Measurements from ENCODE around the gene CAMKMT.

Gene CAMKMT

DNA sequence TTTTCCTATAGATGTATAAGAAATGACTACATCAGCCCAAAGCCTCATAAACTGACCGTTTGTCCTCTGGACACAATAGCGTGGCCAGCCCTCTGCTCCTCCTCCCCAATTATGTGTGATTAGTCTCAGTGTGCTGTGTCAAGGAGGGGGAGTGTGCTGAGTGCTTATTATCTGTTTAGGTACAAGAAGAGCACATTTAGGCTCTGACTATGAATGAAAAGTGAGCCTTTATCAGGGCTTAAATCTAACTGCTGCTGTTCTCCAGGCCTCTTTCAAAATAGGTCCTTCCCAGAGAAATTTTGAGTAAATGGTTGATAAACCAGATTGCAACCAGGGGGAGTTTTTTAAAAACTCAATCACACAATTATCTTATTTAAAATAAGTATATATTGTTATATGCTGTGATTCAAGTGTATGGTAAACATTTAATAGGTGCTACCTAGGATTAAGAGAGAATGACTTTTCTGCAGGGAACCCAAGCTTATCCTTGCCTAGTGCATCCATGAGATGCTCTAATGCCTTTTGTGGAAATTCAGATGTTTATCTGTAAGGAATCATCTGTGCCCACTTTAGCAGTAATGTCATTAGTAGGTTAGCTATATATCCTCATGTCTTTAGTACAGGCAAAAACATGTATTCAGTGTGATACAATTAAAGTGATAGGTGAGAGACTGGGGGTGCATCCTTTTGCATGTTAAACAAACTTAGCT lies 411.1 kb downstream of the CAMKMT start:
- Histone ChIP-seq H4K20me1 (ENCODE audit: insufficient read depth, low read length) (no peaks in the 10 kb centered on the region), H3K27ac (ENCODE audit: low read depth, low read length, poor library complexity, severe bottlenecking) (no peak overlapping the region), H3K27me3 (ENCODE audit: insufficient read depth, low read length) (no peaks in the 10 kb centered on the region), H2AFZ (ENCODE audit: low read length) (no peak overlapping the region), H3K9me3 (ENCODE audit: low read length) (no peaks in the 10 kb centered on the region), H3K36me3 (ENCODE audit: insufficient read depth, low read length) (no peaks in the 10 kb centered on the region), H3K79me2 (ENCODE audit: insufficient read depth, low read length) (no peaks in the 10 kb centered on the region), H3F3A (ENCODE audit: insufficient read depth, low read length) (no peaks in the 10 kb centered on the region), H3K4me3 (ENCODE audit: low read depth, low read length, poor library complexity, severe bottlenecking) (no peak overlapping the region), H3K9ac (ENCODE audit: low read length) (no peak overlapping the region), H3K9me2 (ENCODE audit: low read depth, low read length) (no peaks in the 10 kb centered on the region), H3K4me2 (ENCODE audit: low read length) (no peak overlapping the region), H3K4me1 (ENCODE audit: insufficient read depth, low read length, severe bottlenecking) (peaks cover 7% of the 10 kb centered on the region)
- TF ChIP-seq, protein P1, sequence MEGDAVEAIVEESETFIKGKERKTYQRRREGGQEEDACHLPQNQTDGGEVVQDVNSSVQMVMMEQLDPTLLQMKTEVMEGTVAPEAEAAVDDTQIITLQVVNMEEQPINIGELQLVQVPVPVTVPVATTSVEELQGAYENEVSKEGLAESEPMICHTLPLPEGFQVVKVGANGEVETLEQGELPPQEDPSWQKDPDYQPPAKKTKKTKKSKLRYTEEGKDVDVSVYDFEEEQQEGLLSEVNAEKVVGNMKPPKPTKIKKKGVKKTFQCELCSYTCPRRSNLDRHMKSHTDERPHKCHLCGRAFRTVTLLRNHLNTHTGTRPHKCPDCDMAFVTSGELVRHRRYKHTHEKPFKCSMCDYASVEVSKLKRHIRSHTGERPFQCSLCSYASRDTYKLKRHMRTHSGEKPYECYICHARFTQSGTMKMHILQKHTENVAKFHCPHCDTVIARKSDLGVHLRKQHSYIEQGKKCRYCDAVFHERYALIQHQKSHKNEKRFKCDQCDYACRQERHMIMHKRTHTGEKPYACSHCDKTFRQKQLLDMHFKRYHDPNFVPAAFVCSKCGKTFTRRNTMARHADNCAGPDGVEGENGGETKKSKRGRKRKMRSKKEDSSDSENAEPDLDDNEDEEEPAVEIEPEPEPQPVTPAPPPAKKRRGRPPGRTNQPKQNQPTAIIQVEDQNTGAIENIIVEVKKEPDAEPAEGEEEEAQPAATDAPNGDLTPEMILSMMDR (IDR thresholded peaks at IDR 0.05; ENCODE audit: low read length): no peak
- no peak for TF ChIP-seq EZH2 (IDR thresholded peaks at IDR 0.05; ENCODE audit: borderline replicate concordance, low read length)

DNA sequence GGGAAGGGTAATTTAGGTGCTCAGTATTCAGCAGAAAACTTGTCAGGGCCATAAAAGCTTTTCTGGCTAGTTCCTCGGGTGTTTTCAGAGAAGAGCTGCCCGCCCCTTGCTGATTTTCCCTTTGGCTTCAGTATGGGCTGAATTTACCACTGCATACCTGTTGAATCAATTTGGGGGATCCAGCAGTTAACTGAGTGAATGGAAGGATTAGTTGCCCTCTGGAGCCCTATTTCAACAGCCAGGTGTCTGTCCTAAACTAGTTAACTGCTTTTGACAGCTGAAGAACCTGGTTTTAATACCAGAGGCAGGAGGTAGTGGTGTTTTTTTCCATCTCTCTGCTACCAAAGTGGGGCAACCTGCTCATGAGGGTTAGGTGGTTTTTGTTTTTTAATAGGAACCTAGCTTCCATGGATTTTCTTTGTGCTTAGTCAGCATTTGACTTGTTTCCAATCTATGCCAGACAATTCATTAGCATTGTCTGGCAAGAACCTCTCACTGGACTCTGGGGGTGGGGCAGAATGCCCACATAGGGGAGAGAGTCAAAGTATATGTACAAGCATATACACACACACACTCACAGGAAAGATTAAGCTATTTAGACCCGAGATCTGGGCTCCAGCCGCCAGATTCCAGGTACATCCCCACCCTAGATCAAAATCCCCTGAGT lies 413.2 kb downstream of the CAMKMT start:
- TF ChIP-seq, protein P1 (IDR thresholded peaks at IDR 0.05; ENCODE audit: low read length): no peak
- TF ChIP-seq EZH2 (IDR thresholded peaks at IDR 0.05; ENCODE audit: borderline replicate concordance, low read length): no peak
- Histone ChIP-seq H3K27ac (ENCODE audit: low read depth, low read length, poor library complexity, severe bottlenecking) (no peak overlapping the region), H3K36me3 (ENCODE audit: insufficient read depth, low read length) (no peaks in the 10 kb centered on the region; the same call in 1 of the 2 replicates), H3K27me3 (ENCODE audit: insufficient read depth, low read length) (no peaks in the 10 kb centered on the region), H4K20me1 (ENCODE audit: insufficient read depth, low read length) (no peaks in the 10 kb centered on the region), H3K9ac (ENCODE audit: low read length) (no peak overlapping the region), H2AFZ (ENCODE audit: low read length) (no peak overlapping the region), H3K9me2 (ENCODE audit: low read depth, low read length) (no peaks in the 10 kb centered on the region), H3F3A (ENCODE audit: insufficient read depth, low read length) (no peaks in the 10 kb centered on the region), H3K4me1 (ENCODE audit: insufficient read depth, low read length, severe bottlenecking) (peaks cover 20% of the 10 kb centered on the region), H3K9me3 (ENCODE audit: low read length) (no peaks in the 10 kb centered on the region), H3K4me3 (ENCODE audit: low read depth, low read length, poor library complexity, severe bottlenecking) (no peak overlapping the region), H3K79me2 (ENCODE audit: insufficient read depth, low read length) (no peaks in the 10 kb centered on the region), H3K4me2 (ENCODE audit: low read length) (no peak overlapping the region)

DNA sequence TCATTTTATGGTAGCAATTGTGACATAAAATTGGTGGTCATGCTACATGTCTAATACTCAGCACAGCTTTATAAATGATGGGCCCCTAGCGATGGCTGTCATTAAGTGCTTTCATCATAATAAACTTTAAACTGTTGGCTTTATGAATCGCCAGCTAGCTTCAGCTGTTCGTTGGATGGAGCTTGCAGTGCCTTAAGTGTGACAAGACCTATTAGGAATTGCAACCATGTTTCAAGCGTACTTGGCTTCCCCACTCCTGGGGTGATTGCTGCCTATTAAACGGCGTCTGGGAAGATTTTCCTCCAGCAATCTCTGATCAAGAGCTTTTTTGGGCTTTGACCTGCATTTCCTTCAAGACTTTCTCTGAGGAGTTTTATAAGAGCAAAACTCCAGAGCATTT lies 415.3 kb downstream of the CAMKMT start:
- no peaks in the 10 kb centered on the region for H3K79me2 ChIP-seq (ENCODE audit: insufficient read depth, low read length)
- H3K9ac ChIP-seq (ENCODE audit: low read length): no peak overlapping the region
- H2AFZ ChIP-seq (ENCODE audit: low read length): no peak overlapping the region
- no peaks in the 10 kb centered on the region for H3K27me3 ChIP-seq (ENCODE audit: insufficient read depth, low read length)
- H3K4me1 ChIP-seq (ENCODE audit: insufficient read depth, low read length, severe bottlenecking): peaks cover 20% of the 10 kb centered on the region
- H3F3A ChIP-seq (ENCODE audit: insufficient read depth, low read length): no peaks in the 10 kb centered on the region
- no peak overlapping the region for H3K27ac ChIP-seq (ENCODE audit: low read depth, low read length, poor library complexity, severe bottlenecking)
- H3K9me3 ChIP-seq (ENCODE audit: low read length): no peaks in the 10 kb centered on the region; the same call in 1 of the 2 replicates
- H3K9me2 ChIP-seq (ENCODE audit: low read depth, low read length): no peaks in the 10 kb centered on the region
- H3K36me3 ChIP-seq (ENCODE audit: insufficient read depth, low read length): no peaks in the 10 kb centered on the region; the same call in 1 of the 2 replicates
- H3K4me2 ChIP-seq (ENCODE audit: low read length): 0 out of 2 replicates have a peak overlapping the region, but pooled peaks have one; percentile 70
- no peaks in the 10 kb centered on the region for H4K20me1 ChIP-seq (ENCODE audit: insufficient read depth, low read length)
- no peak overlapping the region for H3K4me3 ChIP-seq (ENCODE audit: low read depth, low read length, poor library complexity, severe bottlenecking)
- TF ChIP-seq, protein P1 (IDR thresholded peaks at IDR 0.05; ENCODE audit: low read length): no peak
- TF ChIP-seq EZH2 (IDR thresholded peaks at IDR 0.05; ENCODE audit: borderline replicate concordance, low read length): no peak
